ENCODE data around the gene PRKN. TPM values are rescaled to one million over a fixed set of nuclear protein-coding genes. Genes with fewer than 3 reads are reported as not detected.

PRKN gene
- total RNA-seq, 4 donors from 2014 or later: 4.5 to 12.3 (median 9.0) TPM

- in situ Hi-C loops (cut with MboI; ENCODE audit: low pct_ligation_motif_present in 1 of 4, low pct_unique_long_range_greater_than_20kb in 1 of 4, low sequenced_read_pairs in 3 of 4): no loop called here
- no peaks in the 10 kb centered on the region for H3K9me3 ChIP-seq
- TF ChIP-seq POLR2A (IDR thresholded peaks at IDR 0.05): no peak
- no peak for TF ChIP-seq EP300 (IDR thresholded peaks at IDR 0.05; ENCODE audit: low read depth)
- no peak for TF ChIP-seq CTCF (IDR thresholded peaks at IDR 0.05)
- TF ChIP-seq POLR2AphosphoS5 (IDR thresholded peaks at IDR 0.05): no peak
- H3K4me3 ChIP-seq: no peak overlapping the region
- intact Hi-C loops (cut with DNase I; ENCODE audit: low total_unique reads): no loop called here
- peaks cover 0 to 4% (median 0%) of the 10 kb centered on the region in 4 donors for H3K4me1 ChIP-seq
- no peak for DNase-seq
- H3K27ac ChIP-seq: no peak overlapping the region
- 88 to 90% methylated on average over 3 of the region's 3 CpGs for WGBS, 2 donors (ENCODE audit: low coverage in 1 of 2)
- no peaks in the 10 kb centered on the region for H3K27me3 ChIP-seq
- H3K36me3 ChIP-seq: no peaks in the 10 kb centered on the region
Observed at GRCh38 chr6:161449521-161449920, 1278.0 kb downstream of the PRKN start.

- Histone ChIP-seq H3K27me3 (no peaks in the 10 kb centered on the region), H3K9me3 (no peaks in the 10 kb centered on the region), H3K4me3 (no peak overlapping the region), H3K36me3 (no peaks in the 10 kb centered on the region), H3K4me1 (peaks cover 0 to 4% (median 0%) of the 10 kb centered on the region in 4 donors), H3K27ac (no peak overlapping the region)
- intact Hi-C loops (cut with DNase I; ENCODE audit: low total_unique reads): no loop called here
- TF ChIP-seq POLR2A (IDR thresholded peaks at IDR 0.05) (no peak), POLR2AphosphoS5 (IDR thresholded peaks at IDR 0.05) (no peak), CTCF (IDR thresholded peaks at IDR 0.05) (no peak), EP300 (IDR thresholded peaks at IDR 0.05; ENCODE audit: low read depth) (no peak)
- in situ Hi-C loops (cut with MboI; ENCODE audit: low pct_ligation_motif_present in 1 of 4, low pct_unique_long_range_greater_than_20kb in 1 of 4, low sequenced_read_pairs in 3 of 4): no loop called here
- WGBS, 2 donors (ENCODE audit: low coverage in 1 of 2): 89 to 96% methylated on average over 7 of the region's 7 CpGs
- DNase-seq: no peak
Observed at GRCh38 chr6:161446949-161447348, 1280.6 kb downstream of the PRKN start.

GRCh38 chr6:161446296-161446925 lies 1281.2 kb downstream of the PRKN start:
- intact Hi-C loops (cut with DNase I; ENCODE audit: low total_unique reads): no loop called here

More at GRCh38 chr6:161446296-161446925, 1281.2 kb downstream of the PRKN start:
- H3K36me3 ChIP-seq: no peaks in the 10 kb centered on the region
- H3K9me3 ChIP-seq: no peaks in the 10 kb centered on the region
- no peaks in the 10 kb centered on the region for H3K27me3 ChIP-seq
- in situ Hi-C loops (cut with MboI; ENCODE audit: low pct_ligation_motif_present in 1 of 4, low pct_unique_long_range_greater_than_20kb in 1 of 4, low sequenced_read_pairs in 3 of 4): no loop called here
- WGBS, 2 donors (ENCODE audit: low coverage in 1 of 2): 67 to 74% methylated on average over 1 to 6 of the region's 6 CpGs
- peaks cover 0 to 4% (median 0%) of the 10 kb centered on the region in 4 donors for H3K4me1 ChIP-seq
- no peak overlapping the region for H3K27ac ChIP-seq
- TF ChIP-seq POLR2A (IDR thresholded peaks at IDR 0.05) (no peak), EP300 (IDR thresholded peaks at IDR 0.05; ENCODE audit: low read depth) (no peak), CTCF (IDR thresholded peaks at IDR 0.05) (no peak), POLR2AphosphoS5 (IDR thresholded peaks at IDR 0.05) (no peak)
- DNase-seq: no peak
- no peak overlapping the region for H3K4me3 ChIP-seq
